Keratinocyte (primary cell): ENCODE measurements around the gene AHCYL2.

Experiments
- EZH2 ChIP-seq: IDR thresholded peaks from one replicate; pipeline ENCODE4 v1.6.1; 2012; ENCODE audit warnings: inconsistent platforms, mild to moderate bottlenecking, low read length, moderate library complexity
- TF ChIP-seq, protein P1 (sequence below), 3 experiments: IDR thresholded peaks in 1 of 3; conservative IDR thresholded peaks in 1 of 3; optimal IDR thresholded peaks in 1 of 3; 2 replicates in 2 of 3; 3 replicates in 1 of 3; pipeline versions ENCODE3 to v1.5.1; 2011; ENCODE audit warnings: low read length in 3 of 3, mild to moderate bottlenecking in 3 of 3, moderate library complexity in 2 of 3, control low read depth in 1 of 3, inconsistent platforms in 1 of 3; ENCODE audit not compliant: insufficient read depth in 2 of 3; ENCODE audit errors: extremely low read depth in 1 of 3

DNA sequence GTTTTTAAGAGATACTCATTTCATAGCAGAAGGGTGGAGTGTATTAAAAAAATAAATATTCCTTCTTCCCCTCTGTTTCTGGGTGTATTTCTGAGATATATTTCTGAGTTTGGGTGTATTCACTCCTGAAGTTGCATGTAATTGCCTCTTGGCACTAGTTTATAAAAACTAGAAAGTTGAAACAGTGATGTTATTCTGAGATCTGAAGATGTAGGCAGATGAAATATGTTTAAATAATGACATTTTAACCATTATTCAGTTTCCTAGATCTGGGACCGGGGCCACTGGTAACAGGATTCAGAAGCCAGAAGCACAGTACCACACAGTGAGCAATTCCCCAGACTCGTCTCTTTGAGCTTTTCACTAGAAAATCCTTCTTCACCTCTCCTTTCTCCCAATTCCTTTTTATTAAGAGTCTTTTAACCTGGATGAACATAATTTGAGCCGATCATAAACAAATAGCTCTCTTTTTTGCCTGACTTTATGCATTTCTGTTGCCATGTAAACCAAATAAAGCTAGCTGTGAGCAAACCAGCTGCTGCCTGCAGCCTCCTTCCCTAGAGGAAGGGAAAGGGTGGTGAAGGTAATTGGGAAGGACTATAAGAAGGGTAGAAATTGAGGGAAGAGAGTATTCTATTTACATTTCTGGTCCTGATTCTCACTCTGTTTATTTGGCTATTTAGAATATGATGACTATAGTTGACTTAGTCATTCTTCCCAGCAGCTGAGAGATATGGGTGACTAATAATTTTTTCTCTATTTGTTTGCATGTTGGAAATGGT, 107.6 kb downstream of the AHCYL2 start:
- TF ChIP-seq, protein P1, sequence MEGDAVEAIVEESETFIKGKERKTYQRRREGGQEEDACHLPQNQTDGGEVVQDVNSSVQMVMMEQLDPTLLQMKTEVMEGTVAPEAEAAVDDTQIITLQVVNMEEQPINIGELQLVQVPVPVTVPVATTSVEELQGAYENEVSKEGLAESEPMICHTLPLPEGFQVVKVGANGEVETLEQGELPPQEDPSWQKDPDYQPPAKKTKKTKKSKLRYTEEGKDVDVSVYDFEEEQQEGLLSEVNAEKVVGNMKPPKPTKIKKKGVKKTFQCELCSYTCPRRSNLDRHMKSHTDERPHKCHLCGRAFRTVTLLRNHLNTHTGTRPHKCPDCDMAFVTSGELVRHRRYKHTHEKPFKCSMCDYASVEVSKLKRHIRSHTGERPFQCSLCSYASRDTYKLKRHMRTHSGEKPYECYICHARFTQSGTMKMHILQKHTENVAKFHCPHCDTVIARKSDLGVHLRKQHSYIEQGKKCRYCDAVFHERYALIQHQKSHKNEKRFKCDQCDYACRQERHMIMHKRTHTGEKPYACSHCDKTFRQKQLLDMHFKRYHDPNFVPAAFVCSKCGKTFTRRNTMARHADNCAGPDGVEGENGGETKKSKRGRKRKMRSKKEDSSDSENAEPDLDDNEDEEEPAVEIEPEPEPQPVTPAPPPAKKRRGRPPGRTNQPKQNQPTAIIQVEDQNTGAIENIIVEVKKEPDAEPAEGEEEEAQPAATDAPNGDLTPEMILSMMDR (optimal IDR thresholded peaks at IDR 0.05 in 1 of 3, IDR thresholded peaks at IDR 0.05 in 1 of 3, conservative IDR thresholded peaks at IDR 0.05 in 1 of 3; ENCODE audit: extremely low read depth in 1 of 3, insufficient read depth in 2 of 3, low read length in 3 of 3) = no peak
- no peak for TF ChIP-seq EZH2
